ENCODE results near the gene LRIT1.

GRCh38 chr10:84289521-84290200 lies 48.3 kb upstream of the LRIT1 start:
- TF ChIP-seq ELF1 (IDR thresholded peaks at IDR 0.05) (no peak), REST (IDR thresholded peaks at IDR 0.05; ENCODE audit: low read depth, low read length) (no peak), RAD21 (IDR thresholded peaks at IDR 0.05; ENCODE audit: low read length) (no peak), PBX3 (IDR thresholded peaks at IDR 0.05) (no peak), CTCF (IDR thresholded peaks at IDR 0.05) (no peak), TAF1 (IDR thresholded peaks at IDR 0.05; ENCODE audit: borderline replicate concordance, low read depth, low read length) (no peak), MAX (IDR thresholded peaks at IDR 0.05; ENCODE audit: low read depth) (no peak)
